DOHH2 (cell line): ENCODE results near the gene HOXA13.
A peak's percentile ranks its signal among the peaks of the same experiment; 100 is the strongest.

Source experiments
- H3F3A ChIP-seq: fragments of 200-600 bp; sonication (generic), shearing (Covaris generic); 2 replicates; pipeline ENCODE4 v1.6.0; 2016; ENCODE audit warnings: antibody characterized with exemption, mild to moderate bottlenecking; ENCODE audit not compliant: control insufficient read depth, insufficient read depth
- H3K27ac ChIP-seq: fragments of 200-600 bp; sonication (generic); 2 replicates; pipeline ENCODE4 v1.5.1; 2014; ENCODE audit warnings: low read depth, mild to moderate bottlenecking, low read length, moderate library complexity
- H3K27me3 ChIP-seq: fragments of 200-600 bp; sonication (generic); 2 replicates; pipeline ENCODE4 v1.6.1; 2014; ENCODE audit warnings: mild to moderate bottlenecking, low read length, mixed read lengths; ENCODE audit not compliant: control insufficient read depth
- H3K36me3 ChIP-seq: fragments of 200-600 bp; sonication (generic); 2 replicates; pipeline ENCODE4 v1.6.1; 2014; ENCODE audit warnings: mild to moderate bottlenecking, low read length, moderate library complexity, mixed read lengths; ENCODE audit not compliant: control insufficient read depth
- H3K4me1 ChIP-seq: fragments of 200-600 bp; sonication (generic); 2 replicates; pipeline ENCODE4 v1.6.1; 2014; ENCODE audit warnings: mild to moderate bottlenecking, low read length, mixed read lengths; ENCODE audit not compliant: control insufficient read depth
- H3K4me2 ChIP-seq: fragments of 200-600 bp; sonication (generic); 2 replicates; pipeline ENCODE4 v1.6.0; 2014; ENCODE audit warnings: mild to moderate bottlenecking, low read length, moderate library complexity
- H3K4me3 ChIP-seq: fragments of 200-600 bp; sonication (generic); 2 replicates; pipeline ENCODE4 v1.5.1; 2014; ENCODE audit warnings: mild to moderate bottlenecking, low read length, mixed read lengths
- H3K79me2 ChIP-seq: fragments of 200-600 bp; sonication (generic); 2 replicates; pipeline ENCODE4 v1.6.1; 2014; ENCODE audit warnings: mild to moderate bottlenecking, low read length, mixed read lengths; ENCODE audit not compliant: control insufficient read depth
- H3K9me2 ChIP-seq: fragments of 200-600 bp; sonication (generic); replicated peaks from 2 replicates; pipeline ENCODE4 v1.6.1; 2014; ENCODE audit warnings: mild to moderate bottlenecking, low read length, mixed read lengths; ENCODE audit not compliant: control insufficient read depth
- H3K9me3 ChIP-seq: fragments of 200-600 bp; sonication (generic); 2 replicates; pipeline ENCODE4 v1.6.1; 2014; ENCODE audit warnings: antibody characterized with exemption, low read length, mixed read lengths; ENCODE audit not compliant: control insufficient read depth, insufficient read depth
- H4K20me1 ChIP-seq: fragments of 200-600 bp; sonication (generic); 2 replicates; pipeline ENCODE4 v1.6.0; 2014; ENCODE audit warnings: low read depth, mild to moderate bottlenecking, antibody characterized with exemption, low read length, moderate library complexity; ENCODE audit not compliant: control insufficient read depth, insufficient read depth
- CTCF ChIP-seq: fragments of 200-600 bp; sonication (generic); IDR thresholded peaks from one replicate; pipeline ENCODE4 v1.5.1; 2014; ENCODE audit warnings: antibody characterized with exemption, mild to moderate bottlenecking, low read depth, low read length; ENCODE audit not compliant: poor library complexity, severe bottlenecking
- EZH2phosphoT487 ChIP-seq: fragments of 200-600 bp; sonication (generic); IDR thresholded peaks from 2 replicates; pipeline ENCODE4 v1.6.1; 2017; ENCODE audit warnings: borderline replicate concordance, mild to moderate bottlenecking, antibody characterized with exemption, low read length, moderate library complexity, mixed read lengths

The HOXA13 gene

DNA sequence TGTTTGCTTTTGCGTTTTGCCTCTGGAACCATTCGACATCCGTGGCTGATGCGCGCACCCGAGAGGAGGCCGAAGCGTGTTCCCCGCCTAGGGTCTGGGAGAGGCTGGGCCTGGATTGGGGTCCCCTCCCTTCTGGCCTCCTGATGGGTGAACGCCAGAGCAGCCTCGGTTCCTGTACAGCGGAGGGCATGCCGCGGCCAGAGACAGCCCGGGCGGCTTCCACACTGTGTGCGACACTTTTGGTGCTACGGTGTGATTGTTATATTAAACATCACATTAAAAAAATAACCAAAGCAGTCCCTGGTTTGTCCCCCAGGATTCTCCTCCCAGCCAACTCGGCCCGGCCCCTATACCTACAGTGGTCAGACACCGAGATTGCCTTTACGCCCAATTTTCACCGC is 39.7 kb downstream of the HOXA13 start:
- Histone ChIP-seq H3K9me3 (no peaks in the 10 kb centered on the region), H3K27me3 (peaks cover 65% of the 10 kb centered on the region), H3K36me3 (no peaks in the 10 kb centered on the region), H3K4me3 (peak overlapping the region; percentile 80), H4K20me1 (no peaks in the 10 kb centered on the region), H3K4me2 (peak overlapping the region; percentile 93), H3K4me1 (peaks cover 20% of the 10 kb centered on the region), H3K27ac (no peak overlapping the region), H3K9me2 (no peaks in the 10 kb centered on the region), H3K79me2 (no peaks in the 10 kb centered on the region), H3F3A (no peaks in the 10 kb centered on the region; the same call in 1 of the 2 replicates)
- TF ChIP-seq CTCF (no peak), EZH2phosphoT487 (no peak)

DNA sequence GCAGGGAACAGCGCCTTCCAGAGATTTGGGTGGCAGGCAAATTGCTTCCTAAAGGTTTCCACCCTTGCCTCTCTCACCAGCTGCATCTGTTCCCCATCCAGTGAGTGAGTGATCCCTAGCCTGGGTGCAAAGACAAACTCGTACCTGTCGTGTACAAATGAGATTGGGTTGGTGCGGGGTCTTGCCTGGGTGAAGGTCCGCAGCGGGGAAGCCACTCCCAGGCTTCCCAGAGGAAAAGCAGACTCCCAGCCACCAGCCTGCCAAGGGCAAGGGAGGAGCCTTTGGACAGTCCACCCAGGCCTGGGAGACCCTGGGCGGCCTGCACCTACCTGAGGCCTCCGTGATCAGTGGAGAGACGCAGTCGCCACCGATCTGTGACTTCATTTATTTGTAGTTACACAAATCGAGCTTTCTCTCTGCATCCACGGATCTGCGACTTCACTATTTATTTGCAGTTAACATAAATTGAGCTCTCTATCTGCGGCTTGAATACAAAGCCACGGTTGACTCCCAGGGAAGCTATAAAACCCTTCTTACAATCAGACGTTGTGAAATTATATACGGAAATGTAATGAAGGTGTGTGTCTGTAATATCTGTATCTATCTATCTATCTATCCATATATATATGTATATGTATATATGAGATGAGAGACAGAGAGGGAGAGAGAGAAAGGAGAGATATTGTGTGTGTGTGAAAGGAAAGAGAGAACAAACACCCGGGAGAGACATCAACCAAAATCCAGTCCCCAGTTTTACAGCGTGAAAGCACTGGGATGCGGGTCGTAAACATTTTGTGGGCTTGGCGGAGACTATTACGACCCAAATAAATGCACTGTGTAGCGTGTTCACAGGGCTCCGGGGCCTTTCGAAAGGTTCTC is 40.4 kb downstream of the HOXA13 start:
- no peaks in the 10 kb centered on the region for H3K9me2 ChIP-seq
- peaks cover 24% of the 10 kb centered on the region for H3K4me1 ChIP-seq
- H3K4me2 ChIP-seq, result peak overlapping the region; percentile 93; the same call in 1 of the 2 replicates
- no peaks in the 10 kb centered on the region for H3K79me2 ChIP-seq
- H3K4me3 ChIP-seq, result peak overlapping the region; percentile 80; the same call in 1 of the 2 replicates
- no peaks in the 10 kb centered on the region; the same call in 1 of the 2 replicates for H3F3A ChIP-seq
- H3K27ac ChIP-seq, result no peak overlapping the region
- TF ChIP-seq EZH2phosphoT487, result no peak
- no peaks in the 10 kb centered on the region for H3K9me3 ChIP-seq
- H3K36me3 ChIP-seq, result no peaks in the 10 kb centered on the region
- H4K20me1 ChIP-seq, result no peaks in the 10 kb centered on the region
- peaks cover 66% of the 10 kb centered on the region for H3K27me3 ChIP-seq

DNA sequence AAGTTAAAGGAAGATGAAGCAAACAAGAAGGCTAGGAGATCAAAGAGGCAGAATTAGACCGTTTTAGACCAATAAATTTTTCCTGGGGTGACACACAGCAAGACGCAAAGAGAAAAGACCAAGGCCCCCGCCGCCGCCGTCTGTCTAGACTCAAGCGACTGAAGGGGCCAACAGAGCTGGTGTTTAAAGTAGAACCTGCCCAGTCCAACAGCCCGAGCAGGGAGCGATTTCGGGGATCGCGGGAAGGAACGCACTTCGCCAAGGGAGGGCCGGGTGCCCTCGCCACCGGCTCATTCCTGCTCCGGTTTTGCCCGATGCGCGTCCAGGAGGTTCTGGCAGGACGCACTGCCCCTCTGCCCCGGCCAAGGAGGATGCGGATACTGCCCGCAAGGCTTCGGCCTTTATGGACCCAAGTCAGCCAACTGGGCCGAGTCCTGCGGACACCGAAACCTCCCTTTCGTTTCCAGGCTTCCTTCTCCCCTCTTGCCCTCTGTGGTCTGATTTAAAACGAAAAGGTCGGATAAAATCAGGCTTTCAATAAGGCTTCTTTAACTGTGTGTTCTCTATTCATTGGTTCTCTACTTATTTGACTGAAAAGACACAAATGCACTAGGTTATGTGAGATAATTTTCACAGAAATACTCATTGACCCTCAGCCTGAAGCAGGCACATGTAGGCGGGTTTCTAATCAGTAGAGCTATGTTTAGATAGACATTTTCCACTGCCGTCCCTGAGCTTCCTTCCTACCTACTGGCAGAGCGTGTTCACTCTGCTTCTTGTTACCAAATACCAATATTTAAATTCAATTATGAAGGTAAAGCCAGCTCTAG is 41.2 kb downstream of the HOXA13 start:
- Histone ChIP-seq H3F3A (no peaks in the 10 kb centered on the region; the same call in 1 of the 2 replicates), H3K4me2 (no peak overlapping the region), H3K4me1 (peaks cover 24% of the 10 kb centered on the region), H4K20me1 (no peaks in the 10 kb centered on the region), H3K9me2 (no peaks in the 10 kb centered on the region), H3K4me3 (no peak overlapping the region), H3K79me2 (no peaks in the 10 kb centered on the region), H3K9me3 (no peaks in the 10 kb centered on the region), H3K27me3 (peaks cover 66% of the 10 kb centered on the region), H3K27ac (no peak overlapping the region), H3K36me3 (no peaks in the 10 kb centered on the region)
- TF ChIP-seq EZH2phosphoT487, result no peak

DNA sequence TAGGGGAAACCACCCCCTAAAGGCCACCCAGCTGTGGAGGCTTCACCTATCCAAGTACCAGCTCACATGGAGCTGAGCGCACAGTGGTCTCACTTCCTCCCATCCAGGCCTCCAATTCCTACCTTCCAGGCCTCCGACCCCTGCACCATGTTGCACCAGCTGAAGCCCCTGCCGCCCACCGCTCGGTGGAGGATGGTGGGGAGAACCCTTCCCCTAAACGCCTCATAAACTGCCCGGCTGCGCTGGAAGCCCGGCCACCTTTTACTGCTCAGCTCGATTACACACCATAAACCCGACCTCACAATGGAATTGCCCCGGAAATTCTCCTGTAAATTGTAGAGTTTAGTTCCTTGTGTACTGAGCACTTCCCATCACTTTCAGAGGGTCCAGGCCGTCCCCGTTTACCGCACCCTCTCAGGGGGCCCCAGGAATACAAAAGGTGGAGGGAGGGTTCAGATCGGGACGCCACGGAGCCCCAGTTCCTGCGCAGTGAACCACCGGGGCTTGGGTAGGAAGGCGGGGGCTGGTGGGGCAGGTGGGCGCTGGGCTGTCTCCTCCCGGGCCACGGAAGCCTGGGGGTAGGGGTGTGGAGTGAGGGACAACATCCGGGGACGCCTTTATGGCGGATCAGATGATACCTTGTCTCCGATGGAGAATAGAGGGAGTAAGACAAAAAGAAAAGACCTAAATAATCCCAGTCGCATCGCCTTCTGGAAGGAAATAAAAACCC is 42.0 kb downstream of the HOXA13 start:
- H4K20me1 ChIP-seq, result no peaks in the 10 kb centered on the region
- no peak overlapping the region for H3K4me2 ChIP-seq
- no peak overlapping the region for H3K4me3 ChIP-seq
- no peaks in the 10 kb centered on the region for H3K9me3 ChIP-seq
- no peaks in the 10 kb centered on the region; the same call in 1 of the 2 replicates for H3F3A ChIP-seq
- peaks cover 24% of the 10 kb centered on the region for H3K4me1 ChIP-seq
- H3K9me2 ChIP-seq, result no peaks in the 10 kb centered on the region
- TF ChIP-seq CTCF (no peak), EZH2phosphoT487 (0 out of 2 replicates have a peak, but pooled peaks have one; percentile 30)
- H3K79me2 ChIP-seq, result no peaks in the 10 kb centered on the region
- no peak overlapping the region for H3K27ac ChIP-seq
- no peaks in the 10 kb centered on the region for H3K36me3 ChIP-seq
- peaks cover 71% of the 10 kb centered on the region for H3K27me3 ChIP-seq
